ENCODE measurements around the gene PTPN18. TPM values are rescaled to one million over a fixed set of nuclear protein-coding genes. Genes with fewer than 3 reads are reported as not detected.
A peak's percentile ranks its signal among the peaks of the same experiment; 100 is the strongest.

Gene PTPN18
- total RNA-seq, 1 experiment from 2014 or later: 20.3 TPM

DNA sequence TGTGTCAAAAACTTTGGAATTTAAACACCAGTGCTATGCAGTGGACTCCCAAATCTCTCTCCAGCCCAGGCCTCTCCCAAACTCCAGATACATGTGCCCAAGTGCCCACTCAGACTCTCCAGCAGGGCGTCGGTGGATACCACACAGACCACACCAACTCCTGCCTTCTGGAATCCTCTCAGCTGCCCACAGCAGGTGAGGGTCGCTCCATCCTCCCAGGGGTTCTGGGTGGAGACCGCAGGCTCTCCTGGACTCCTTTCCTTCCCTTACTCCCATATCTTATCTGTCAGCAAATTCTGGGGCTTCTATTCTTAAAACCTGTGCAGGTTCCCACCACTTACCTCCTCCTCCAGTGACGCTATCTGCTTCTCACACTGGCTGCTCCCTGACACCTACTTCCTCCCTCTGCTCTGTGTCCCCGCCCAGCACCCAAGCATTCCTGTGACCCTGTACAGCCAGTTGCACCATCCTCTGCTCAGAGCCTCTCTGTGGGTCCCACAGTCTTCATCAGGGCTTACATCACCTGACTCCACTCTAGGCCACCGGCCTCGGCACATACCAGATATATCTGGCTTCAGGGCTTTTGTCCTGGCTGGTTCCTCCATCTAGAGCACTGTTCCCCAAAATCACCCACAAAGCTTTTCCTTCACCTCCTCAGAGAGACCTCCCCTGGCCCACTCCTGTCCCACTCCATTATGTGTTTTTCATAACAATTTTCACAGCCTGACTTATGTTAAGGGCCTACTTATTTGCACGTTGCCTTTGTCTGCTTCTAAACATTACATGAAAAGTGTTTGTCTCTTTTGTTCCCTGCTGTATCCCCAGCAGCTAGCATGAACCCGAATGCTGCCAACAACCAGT, 15.7 kb upstream of the PTPN18 start:
- DNase-seq (ENCODE audit: low read depth): no peak

DNA sequence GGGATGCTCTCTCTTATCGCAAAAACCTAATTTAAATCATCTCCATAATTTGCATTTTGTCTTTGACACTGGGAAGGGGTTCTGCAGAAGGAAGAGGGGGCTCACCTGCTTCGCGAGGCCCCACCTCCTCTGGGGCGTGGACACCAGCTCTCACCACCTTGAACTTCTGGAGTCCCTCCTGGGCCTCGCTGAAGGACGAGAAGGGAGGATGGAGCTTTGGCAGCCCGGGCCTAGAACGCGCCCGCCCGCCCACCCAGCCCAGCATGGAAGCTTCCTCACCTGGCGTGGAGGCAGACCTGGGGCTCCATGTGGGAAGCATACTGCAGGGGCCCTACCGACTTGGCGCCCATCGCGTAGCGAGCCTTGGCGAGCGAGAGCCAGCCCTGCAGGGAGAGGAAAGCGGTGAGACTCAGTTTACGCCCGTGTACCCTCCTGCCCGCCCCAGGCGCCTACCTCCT, 14.3 kb upstream of the PTPN18 start:
- DNase-seq (ENCODE audit: low read depth): no peak

- peak; percentile 93 for DNase-seq (ENCODE audit: low read depth)
These were observed 13.8 kb upstream of the PTPN18 start for GRCh38 chr2:130342020-130342532.

DNA sequence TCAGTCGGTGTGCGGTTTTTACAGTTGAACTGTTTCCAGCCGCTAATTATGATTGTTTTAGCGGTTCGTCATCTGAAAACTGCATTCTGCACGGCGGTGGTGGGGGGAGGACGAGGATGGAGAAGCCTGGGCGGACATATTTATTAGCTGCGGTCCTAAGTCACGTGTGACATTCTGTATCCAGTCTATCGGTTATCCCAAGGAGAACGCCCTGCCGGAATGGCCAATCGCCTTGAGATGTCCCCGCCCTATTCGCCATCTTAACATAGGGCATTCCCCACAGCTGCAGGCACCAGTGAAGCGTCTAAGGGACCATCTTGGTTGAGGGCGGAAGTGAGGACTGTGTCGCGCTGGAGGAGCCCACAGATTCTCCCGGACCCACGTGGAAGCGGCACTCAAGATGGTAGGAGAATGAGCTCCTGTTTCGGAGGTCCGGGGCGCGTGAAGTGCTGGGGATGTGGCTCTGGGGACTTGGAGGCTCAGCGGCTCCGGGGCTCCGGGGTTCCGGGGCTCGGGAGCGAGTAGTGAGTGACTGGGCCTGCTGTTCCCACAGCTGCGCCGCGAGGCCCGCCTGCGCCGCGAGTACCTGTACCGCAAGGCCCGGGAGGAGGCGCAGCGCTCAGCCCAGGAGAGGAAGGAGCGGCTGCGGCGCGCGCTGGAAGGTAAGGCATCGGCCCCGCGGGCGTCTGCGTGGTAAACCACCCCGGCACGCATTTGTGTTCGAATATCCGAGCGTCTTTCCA, 13.2 kb upstream of the PTPN18 start, which contains the start of gene IMP4:
IMP4 (plus strand) TSS at position 365 of the 743 bp plus-strand sequence; CDS start at position 401, 36 bp downstream.
- peak; percentile 98 for DNase-seq (ENCODE audit: low read depth)

- no peak for DNase-seq (ENCODE audit: low read depth)
These were observed 11.3 kb upstream of the PTPN18 start for GRCh38 chr2:130344578-130344977.

DNA sequence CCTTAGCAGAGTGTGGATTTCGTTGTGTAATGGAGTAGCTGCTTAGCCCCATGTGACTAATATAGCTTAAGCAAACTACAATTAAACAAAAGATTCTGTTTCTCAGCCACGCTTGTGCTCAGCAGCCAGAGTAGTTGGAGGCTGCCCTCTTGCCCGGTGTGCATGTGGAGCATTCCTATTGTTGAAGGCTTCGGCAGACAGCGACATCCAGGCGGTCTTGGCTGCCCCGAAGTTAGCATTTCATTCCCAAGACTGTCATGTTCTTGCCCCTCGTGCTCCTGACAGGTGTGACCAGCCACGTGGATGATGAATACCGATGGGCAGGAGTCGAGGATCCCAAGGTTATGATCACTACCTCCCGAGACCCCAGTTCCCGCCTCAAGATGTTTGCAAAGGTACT, 10.8 kb upstream of the PTPN18 start:
- DNase-seq (ENCODE audit: low read depth): no peak

DNA sequence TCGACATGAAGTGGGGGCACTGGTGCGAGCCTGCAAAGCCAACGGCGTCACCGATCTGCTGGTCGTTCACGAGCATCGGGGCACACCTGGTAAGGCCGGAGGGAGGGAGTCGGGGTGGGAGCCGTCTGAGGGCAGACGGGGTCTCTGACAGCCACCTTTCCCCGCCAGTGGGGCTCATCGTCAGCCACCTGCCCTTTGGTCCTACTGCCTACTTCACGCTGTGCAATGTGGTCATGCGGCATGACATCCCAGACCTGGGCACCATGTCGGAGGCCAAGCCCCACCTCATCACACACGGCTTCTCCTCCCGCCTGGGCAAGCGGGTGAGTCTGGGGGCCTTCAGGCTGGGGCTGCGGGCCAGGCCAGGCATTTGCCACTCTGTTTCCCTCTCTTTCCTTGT, 10.2 kb upstream of the PTPN18 start:
- DNase-seq (ENCODE audit: low read depth): no peak

GRCh38 chr2:130346041-130346740, 9.7 kb upstream of the PTPN18 start:
- DNase-seq (ENCODE audit: low read depth): no peak

- DNase-seq (ENCODE audit: low read depth): no peak
These were observed 9.2 kb upstream of the PTPN18 start for GRCh38 chr2:130346741-130347066.

GRCh38 chr2:130347220-130347925, 8.5 kb upstream of the PTPN18 start:
- no peak for DNase-seq (ENCODE audit: low read depth)

- no peak for DNase-seq (ENCODE audit: low read depth)
These were observed 6.7 kb upstream of the PTPN18 start for GRCh38 chr2:130349174-130349573.

- no peak for DNase-seq (ENCODE audit: low read depth)
These were observed 4.1 kb upstream of the PTPN18 start for GRCh38 chr2:130351711-130352110.

- DNase-seq (ENCODE audit: low read depth): no peak
These were observed 3.6 kb upstream of the PTPN18 start for GRCh38 chr2:130352237-130352636.

- DNase-seq (ENCODE audit: low read depth): no peak
These were observed 2.3 kb upstream of the PTPN18 start for GRCh38 chr2:130353291-130354138.

DNA sequence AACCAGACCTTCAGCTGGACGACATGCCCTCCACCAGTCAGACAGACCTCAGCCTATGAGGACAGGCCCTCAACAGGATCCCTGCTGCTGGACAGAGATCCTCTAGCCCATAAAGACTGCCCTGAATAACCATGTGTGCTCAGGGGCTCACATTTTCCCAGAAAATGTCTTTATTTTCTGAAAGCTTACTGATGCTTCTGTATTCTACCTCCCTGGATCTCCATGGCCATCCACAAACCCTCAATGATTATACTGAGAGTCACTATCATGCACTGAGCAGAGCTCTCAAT, 1.8 kb upstream of the PTPN18 start:
- DNase-seq (ENCODE audit: low read depth): no peak

DNA sequence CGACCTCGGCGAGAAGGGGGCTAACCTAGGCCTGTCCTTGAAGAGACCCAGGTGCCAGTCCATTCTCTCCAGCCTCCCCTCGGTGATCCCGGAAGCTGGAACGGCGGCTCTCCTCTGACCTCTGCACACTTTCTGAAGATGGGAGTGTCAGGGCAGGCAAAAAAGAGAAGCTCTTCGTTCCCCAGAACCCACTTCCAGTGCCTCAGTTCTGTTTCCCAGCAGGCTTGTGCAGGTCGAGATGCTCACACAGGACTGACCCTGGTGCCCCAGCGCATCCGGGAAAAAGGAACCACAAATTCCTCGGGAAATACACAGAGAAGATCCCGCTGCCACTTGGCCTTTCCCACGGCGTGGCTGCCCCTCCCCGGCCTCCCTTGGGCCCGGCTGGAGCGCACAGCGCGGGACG, 681 bp upstream of the PTPN18 start:
- no peak for DNase-seq (ENCODE audit: low read depth)

- no peak for DNase-seq (ENCODE audit: low read depth)
These were observed 2.0 kb downstream of the PTPN18 start for GRCh38 chr2:130357864-130358263.

DNA sequence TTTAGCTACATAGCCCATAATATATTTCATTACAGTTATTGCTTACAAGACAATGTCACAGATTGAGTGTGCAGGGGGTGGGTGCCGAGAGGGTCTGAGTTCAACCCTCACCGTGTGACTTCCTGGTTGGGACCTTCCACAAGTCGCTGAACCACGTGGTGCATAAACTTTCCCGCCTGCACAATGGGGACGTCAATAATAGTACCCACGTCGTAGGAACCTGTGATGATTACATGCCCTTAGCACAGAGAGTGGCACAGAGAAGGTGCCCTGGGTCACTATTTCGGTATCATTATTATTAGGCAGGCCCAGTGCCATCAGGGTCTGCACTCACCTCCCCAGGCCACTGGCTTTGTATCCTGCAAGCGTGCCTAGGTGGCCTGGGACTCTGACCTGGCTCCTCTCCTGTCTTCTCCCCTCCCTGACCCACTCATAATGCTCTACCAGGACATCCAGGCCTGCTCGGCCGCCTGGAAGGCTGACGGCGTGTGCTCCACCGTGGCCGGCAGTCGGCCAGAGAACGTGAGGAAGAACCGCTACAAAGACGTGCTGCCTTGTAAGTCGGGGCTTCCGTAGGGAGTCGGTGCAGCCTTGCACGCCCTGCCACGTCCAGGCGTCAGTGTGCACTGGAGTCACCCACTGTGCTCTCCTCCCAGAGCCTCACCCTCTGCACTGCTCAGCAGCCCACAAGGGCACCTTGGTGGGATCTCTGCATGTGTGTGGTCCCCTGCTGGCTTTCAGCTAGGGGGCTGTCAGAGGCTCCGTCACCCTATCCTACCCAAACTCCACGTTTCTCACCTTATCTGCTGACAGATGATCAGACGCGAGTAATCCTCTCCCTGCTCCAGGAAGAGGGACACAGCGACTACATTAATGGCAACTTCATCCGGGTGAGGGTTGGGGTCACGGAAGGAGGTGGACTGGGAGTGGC, 2.8 kb downstream of the PTPN18 start:
- DNase-seq (ENCODE audit: low read depth): no peak

- DNase-seq (ENCODE audit: low read depth): no peak
These were observed 3.6 kb downstream of the PTPN18 start for GRCh38 chr2:130359466-130359865.
